Measurements from ENCODE around the gene IL4. TPM values are rescaled to one million over a fixed set of nuclear protein-coding genes. Genes with fewer than 3 reads are reported as not detected.

Gene IL4
- total and polyA plus RNA-seq, 8 donors: not detected

- Histone ChIP-seq H3K4me1 (no peaks in the 10 kb centered on the region), H3K27me3 (peaks cover 0 to 9% (median 0%) of the 10 kb centered on the region in 4 donors), H3K4me3 (no peak overlapping the region), H3K9me3 (no peaks in the 10 kb centered on the region), H3K27ac (no peak overlapping the region), H3K36me3 (no peaks in the 10 kb centered on the region)
- intact Hi-C loops (cut with DNase I): no loop called here
- FAIRE-seq (no peak), DNase-seq (no peak), ATAC-seq (no peak)
- 52 to 58% methylated on average over 4 of the region's 4 CpGs for WGBS, 2 donors
- TF ChIP-seq CTCF (IDR thresholded peaks at IDR 0.05): no peak
These were observed 21.8 kb upstream of the IL4 start for GRCh38 chr5:132651838-132652469.

GRCh38 chr5:132653716-132654115, 20.1 kb upstream of the IL4 start:
- WGBS, 2 donors: 33 to 43% methylated on average over 7 of the region's 7 CpGs
- TF ChIP-seq CTCF (IDR thresholded peaks at IDR 0.05): no peak
- intact Hi-C loops (cut with DNase I): no loop called here
- no peaks in the 10 kb centered on the region for H3K4me1 ChIP-seq
- no peak for DNase-seq
- FAIRE-seq: no peak
- no peak overlapping the region for H3K27ac ChIP-seq
- no peaks in the 10 kb centered on the region for H3K36me3 ChIP-seq
- ATAC-seq: no peak
- no peaks in the 10 kb centered on the region for H3K9me3 ChIP-seq
- peaks cover 0 to 9% (median 0%) of the 10 kb centered on the region in 4 donors for H3K27me3 ChIP-seq
- H3K4me3 ChIP-seq: no peak overlapping the region

- H3K9me3 ChIP-seq: no peaks in the 10 kb centered on the region
- ATAC-seq (peak; percentile 28 to 61 (median 38)), DNase-seq (peak in 1 of 6 donors; percentile 60), FAIRE-seq (no peak)
- WGBS, 2 donors: 9 to 10% methylated on average over 84 to 92 of the region's 92 CpGs
- peaks cover 0 to 9% (median 0%) of the 10 kb centered on the region in 4 donors for H3K27me3 ChIP-seq
- H3K4me3 ChIP-seq: peak overlapping the region; percentile 10 to 44 (median 26)
- H3K4me1 ChIP-seq: no peaks in the 10 kb centered on the region
- intact Hi-C loops (cut with DNase I): no loop called here
- no peaks in the 10 kb centered on the region for H3K36me3 ChIP-seq
- no peak for TF ChIP-seq CTCF (IDR thresholded peaks at IDR 0.05)
- H3K27ac ChIP-seq: no peak overlapping the region
These were observed 17.7 kb upstream of the IL4 start for GRCh38 chr5:132655821-132656773.

- 84 to 86% methylated on average over 12 of the region's 12 CpGs for WGBS, 2 donors
- Histone ChIP-seq H3K4me3 (peak overlapping the region in 2 of 4 donors; percentile 36 to 44), H3K27me3 (peaks cover 0 to 9% (median 0%) of the 10 kb centered on the region in 4 donors), H3K9me3 (no peaks in the 10 kb centered on the region), H3K36me3 (no peaks in the 10 kb centered on the region), H3K27ac (no peak overlapping the region), H3K4me1 (no peaks in the 10 kb centered on the region)
- intact Hi-C loops (cut with DNase I): no loop called here
- no peak for TF ChIP-seq CTCF (IDR thresholded peaks at IDR 0.05)
- ATAC-seq (no peak), FAIRE-seq (no peak), DNase-seq (no peak)
These were observed 16.9 kb upstream of the IL4 start for GRCh38 chr5:132656774-132657355.

All from pancreas (tissue), 10 donors.